LNCaP clone FGC (cell line): ENCODE measurements around the gene PCSK6.

Source experiments
- DNase-seq: peaks from one replicate; pipeline ENCODE4 v3.0.0-alpha.2; 2011; ENCODE audit warnings: low read depth
- H3K4me3 ChIP-seq: 2 replicates; pipeline ENCODE4 v1.5.1; 2011; ENCODE audit warnings: mild to moderate bottlenecking, low read depth, low read length, control low read depth
- TF ChIP-seq, protein P1 (sequence below): IDR thresholded peaks from 2 replicates; pipeline ENCODE4 v1.5.1; 2012; ENCODE audit warnings: mild to moderate bottlenecking; ENCODE audit not compliant: control insufficient read depth, insufficient read depth; ENCODE audit errors: extremely low read depth

The PCSK6 gene

GRCh38 chr15:101325263-101326025, 164.1 kb downstream of the PCSK6 start:
- no peak overlapping the region for H3K4me3 ChIP-seq
- TF ChIP-seq, protein P1, sequence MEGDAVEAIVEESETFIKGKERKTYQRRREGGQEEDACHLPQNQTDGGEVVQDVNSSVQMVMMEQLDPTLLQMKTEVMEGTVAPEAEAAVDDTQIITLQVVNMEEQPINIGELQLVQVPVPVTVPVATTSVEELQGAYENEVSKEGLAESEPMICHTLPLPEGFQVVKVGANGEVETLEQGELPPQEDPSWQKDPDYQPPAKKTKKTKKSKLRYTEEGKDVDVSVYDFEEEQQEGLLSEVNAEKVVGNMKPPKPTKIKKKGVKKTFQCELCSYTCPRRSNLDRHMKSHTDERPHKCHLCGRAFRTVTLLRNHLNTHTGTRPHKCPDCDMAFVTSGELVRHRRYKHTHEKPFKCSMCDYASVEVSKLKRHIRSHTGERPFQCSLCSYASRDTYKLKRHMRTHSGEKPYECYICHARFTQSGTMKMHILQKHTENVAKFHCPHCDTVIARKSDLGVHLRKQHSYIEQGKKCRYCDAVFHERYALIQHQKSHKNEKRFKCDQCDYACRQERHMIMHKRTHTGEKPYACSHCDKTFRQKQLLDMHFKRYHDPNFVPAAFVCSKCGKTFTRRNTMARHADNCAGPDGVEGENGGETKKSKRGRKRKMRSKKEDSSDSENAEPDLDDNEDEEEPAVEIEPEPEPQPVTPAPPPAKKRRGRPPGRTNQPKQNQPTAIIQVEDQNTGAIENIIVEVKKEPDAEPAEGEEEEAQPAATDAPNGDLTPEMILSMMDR = no peak
- DNase-seq = no peak

DNA sequence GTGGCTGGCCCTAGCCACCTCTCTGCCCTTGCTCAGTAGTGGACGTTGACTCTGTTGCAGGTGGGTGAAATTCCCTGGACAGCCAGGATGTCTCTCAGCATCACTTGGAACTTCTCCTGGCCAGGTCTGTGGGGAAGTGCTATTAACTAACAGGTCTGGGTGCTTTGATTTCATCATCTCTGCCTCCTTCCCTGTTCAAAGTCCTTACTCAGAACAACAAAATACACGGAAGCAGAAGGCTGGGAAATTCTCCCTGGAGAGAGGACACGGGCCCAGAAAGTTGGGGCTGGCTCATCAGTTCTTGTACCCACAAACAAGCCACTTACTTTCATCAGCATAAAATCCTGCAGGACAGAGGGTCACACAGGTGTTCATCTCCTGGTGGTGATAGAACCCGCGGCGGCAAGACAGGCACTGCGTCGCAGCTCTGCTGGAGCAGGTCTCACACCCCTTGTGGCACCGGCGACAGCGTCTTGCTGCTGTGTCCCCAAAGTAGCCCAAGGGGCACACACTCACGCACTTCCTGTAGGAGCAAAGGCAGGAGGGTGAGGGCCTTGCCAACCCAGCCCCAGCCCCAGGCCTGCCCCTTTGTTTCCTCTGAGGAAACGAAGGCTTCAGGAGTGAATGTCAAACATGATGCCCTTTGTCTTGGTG, 164.9 kb downstream of the PCSK6 start:
- no peak for DNase-seq
- no peak overlapping the region for H3K4me3 ChIP-seq
- TF ChIP-seq, protein P1 = no peak

GRCh38 chr15:101323793-101324523, 165.5 kb downstream of the PCSK6 start:
- no peak overlapping the region for H3K4me3 ChIP-seq
- TF ChIP-seq, protein P1 = no peak
- no peak for DNase-seq

- no peak for DNase-seq
- TF ChIP-seq, protein P1 = no peak
- H3K4me3 ChIP-seq = no peak overlapping the region
Observed at GRCh38 chr15:101322854-101323477, 166.5 kb downstream of the PCSK6 start.

- no peak overlapping the region for H3K4me3 ChIP-seq
- TF ChIP-seq, protein P1 = no peak
- DNase-seq = no peak
Observed at GRCh38 chr15:101322016-101322695, 167.4 kb downstream of the PCSK6 start.

GRCh38 chr15:101320501-101321052, 168.9 kb downstream of the PCSK6 start:
- TF ChIP-seq, protein P1 = no peak
- no peak overlapping the region for H3K4me3 ChIP-seq
- DNase-seq = no peak
